Measurements from ENCODE around the gene SLC29A4. TPM values are rescaled to one million over a fixed set of nuclear protein-coding genes. Genes with fewer than 3 reads are reported as not detected.

SLC29A4 gene
- total and polyA plus RNA-seq, 5 donors from 2014 or later = 0.22 to 0.47 (median 0.25) TPM

Other genes with a start within 250 kb of the SLC29A4 start
- 16.4 TPM for gene RBAK, start 237.1 kb upstream of the SLC29A4 start, total RNA-seq
- gene RBAK, start 237.1 kb upstream of the SLC29A4 start, polyA plus RNA-seq = 1 to 10 TPM; 3.2 to 5.5 (median 4.4) TPM
- 129 TPM for gene WIPI2, start 92.7 kb upstream of the SLC29A4 start, total RNA-seq
- gene WIPI2, start 92.7 kb upstream of the SLC29A4 start, polyA plus RNA-seq = 100 to 1,000 TPM in 1 of 4 donors, 10 to 100 TPM in 3; 93.2 to 105 (median 96.5) TPM
- gene TNRC18, start 140.9 kb downstream of the SLC29A4 start, total RNA-seq = 80.1 TPM
- under 1 TPM; 0.17 to 0.78 (median 0.59) TPM for gene TNRC18, start 140.9 kb downstream of the SLC29A4 start, polyA plus RNA-seq
- 10.7 TPM for gene FBXL18, start 230.9 kb downstream of the SLC29A4 start, total RNA-seq
- 1 to 10 TPM in 2 of 4 donors, under 1 TPM in 2; 0.74 to 1.3 (median 1.1) TPM for gene FBXL18, start 230.9 kb downstream of the SLC29A4 start, polyA plus RNA-seq
- 4,658 TPM for gene ACTB, start 247.7 kb downstream of the SLC29A4 start, total RNA-seq
- over 10,000 TPM; 15,124 to 22,941 (median 18,492) TPM for gene ACTB, start 247.7 kb downstream of the SLC29A4 start, polyA plus RNA-seq

Measured in CD4-positive, CD25-positive, alpha-beta regulatory T cell (primary cell).